ENCODE measurements around the gene AGBL1.

DNA sequence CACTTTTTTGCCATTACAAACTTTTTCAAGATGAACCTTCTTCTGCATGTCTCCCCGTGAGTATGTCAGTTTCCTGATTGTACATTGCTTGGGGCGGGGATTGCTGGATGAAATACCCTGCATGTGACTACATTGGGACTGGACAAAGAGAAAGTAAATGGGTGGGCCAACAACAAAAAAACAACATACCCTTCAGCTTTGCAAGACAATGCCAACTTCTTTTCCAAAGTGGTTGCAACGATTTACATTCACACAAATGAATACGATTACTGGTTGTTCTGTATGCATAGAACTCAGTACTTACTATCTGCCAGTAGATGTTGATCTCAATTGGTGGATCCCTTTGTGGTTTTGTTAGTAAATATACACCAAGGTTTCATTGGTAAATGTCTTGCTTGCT is 908.4 kb downstream of the AGBL1 start:
- TF ChIP-seq CTCF (IDR thresholded peaks at IDR 0.05): no peak
- no peak for TF ChIP-seq POLR2A (IDR thresholded peaks at IDR 0.05)

Measured in heart left ventricle (tissue), 13 donors.